Vagina (tissue), 2 donors: Measurements from ENCODE around the gene TBX21. TPM values are rescaled to one million over a fixed set of nuclear protein-coding genes. Genes with fewer than 3 reads are reported as not detected.

Experiments
- DNase-seq, 2 donors: peaks; one replicate each; pipeline ENCODE4 v3.0.0-alpha.2; 2017; ENCODE audit errors: extremely low spot score in 2 of 2
- H3K27ac ChIP-seq: fragments of 200-600 bp; sonication (generic); one replicate; pipeline ENCODE4 v1.5.1; 2019
- H3K27me3 ChIP-seq: fragments of 200-600 bp; sonication (generic); one replicate; pipeline ENCODE4 v1.5.1; 2019
- H3K36me3 ChIP-seq, 2 donors: fragments of 200-600 bp; sonication (generic); one replicate each; pipeline ENCODE4 v1.5.1; 2017 to 2019
- H3K4me1 ChIP-seq: fragments of 200-600 bp; sonication (generic); one replicate; pipeline ENCODE4 v1.5.1; 2019
- H3K4me3 ChIP-seq, 2 donors: fragments of 200-600 bp; sonication (generic); 1 replicate in 1 of 2; 2 replicates in 1 of 2; pipeline ENCODE4 v1.5.1; 2016 to 2019
- H3K9me3 ChIP-seq: fragments of 200-600 bp; sonication (generic); one replicate; pipeline ENCODE4 v1.5.1; 2019
- CTCF ChIP-seq, 3 experiments: fragments of 450-650 bp in 2 of 3; fragments of 200-600 bp in 1 of 3; sonication (generic) in 1 of 3; IDR thresholded peaks; one replicate each; pipeline ENCODE4 v1.5.1; 2017 to 2019; ENCODE audit warnings: antibody characterized with exemption in 3 of 3, mild to moderate bottlenecking in 2 of 3, moderate library complexity in 2 of 3
- POLR2A ChIP-seq, 2 donors: fragments of 450-650 bp; IDR thresholded peaks; one replicate each; pipeline ENCODE4 v1.6.1; 2017; ENCODE audit warnings: antibody characterized with exemption in 2 of 2, mild to moderate bottlenecking in 2 of 2, moderate library complexity in 2 of 2
- POLR2AphosphoS5 ChIP-seq, 2 donors: sonication (generic); formaldehyde crosslinking; IDR thresholded peaks; one replicate each; pipeline ENCODE4 v1.9.0; 2017; ENCODE audit warnings: antibody characterized with exemption in 2 of 2, mild to moderate bottlenecking in 2 of 2, low read depth in 1 of 2; ENCODE audit not compliant: insufficient read depth in 1 of 2
- intact Hi-C: fragments of 100-400 bp; cut with DNase I; formaldehyde crosslinking; loops from one replicate; pipeline ENCODE4 v1.15.1; 2023
- total RNA-seq: library from RNA; depleted of rRNA; stranded (reverse); fragments of >200 nt; gene quantifications from one replicate; pipeline ENCODE4 v1.2.3, GENCODE V29; 2016

TBX21 gene
- total RNA-seq, 1 donor from 2014 or later = 2.9 TPM

- no peak for TF ChIP-seq CTCF (IDR thresholded peaks at IDR 0.05)
- TF ChIP-seq POLR2AphosphoS5 (IDR thresholded peaks at IDR 0.05; ENCODE audit: insufficient read depth in 1 of 2, low read depth in 1 of 2) = no peak
- TF ChIP-seq POLR2A (IDR thresholded peaks at IDR 0.05) = no peak
- intact Hi-C loops = no loop called here
- Histone ChIP-seq H3K4me3 (peak overlapping the region; percentile 68 to 75), H3K27me3 (no peaks in the 10 kb centered on the region), H3K36me3 (no peaks in the 10 kb centered on the region), H3K4me1 (peaks cover 35% of the 10 kb centered on the region), H3K9me3 (no peaks in the 10 kb centered on the region), H3K27ac (peak overlapping the region; percentile 94)
- DNase-seq = no peak
Observed at GRCh38 chr17:47692895-47693730, 39.9 kb upstream of the TBX21 start.

DNA sequence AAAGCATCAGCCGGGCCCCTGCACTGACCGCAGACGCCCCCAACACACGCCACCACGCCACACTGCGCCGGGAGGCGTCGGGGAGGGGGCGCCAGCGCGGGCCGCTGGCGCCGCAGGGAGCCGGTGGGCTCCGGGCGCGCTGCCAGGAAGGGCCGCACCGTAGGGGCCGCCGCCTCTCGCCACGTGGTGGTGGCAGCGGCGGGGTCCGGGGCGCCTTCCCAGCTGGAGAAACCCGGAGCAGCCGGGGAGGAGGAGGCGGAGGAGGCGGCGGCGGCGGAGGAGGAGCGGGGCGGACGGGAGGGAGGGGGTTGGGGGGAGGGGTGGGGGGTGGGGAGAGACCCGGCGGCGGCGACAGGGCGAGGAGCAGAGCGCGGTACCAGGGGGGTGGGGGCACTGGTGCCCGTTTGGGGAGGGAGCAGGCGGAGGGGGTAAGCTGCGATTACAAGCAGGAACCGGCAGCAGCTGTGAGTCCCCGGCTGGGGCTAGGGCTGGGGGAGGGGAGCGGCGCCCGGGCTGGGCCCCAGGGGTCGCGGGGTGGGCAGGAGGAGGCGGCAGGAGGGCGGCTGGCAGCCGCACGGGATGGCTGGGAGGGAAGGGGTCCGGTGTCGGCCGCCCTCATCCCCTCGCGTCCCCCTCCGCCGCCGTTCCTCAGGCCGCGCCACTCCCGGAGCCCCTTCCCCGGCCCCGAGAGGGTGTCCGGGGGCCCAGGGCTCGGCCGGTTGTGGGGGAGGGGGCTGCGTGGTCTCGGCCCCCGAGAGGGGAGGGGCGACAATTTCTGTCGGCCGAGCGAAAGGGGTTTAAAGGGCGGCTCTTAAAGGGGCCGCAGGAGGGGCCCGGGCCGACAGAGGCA is 39.1 kb upstream of the TBX21 start, which contains the start of gene TBKBP1:
TSS of gene TBKBP1 (plus strand) at position 431 of the 850 bp plus-strand sequence. CDS start 1,952 bp downstream, outside the sequence.
- no peak for DNase-seq
- Histone ChIP-seq H3K27ac (peak within 1 kb of the TSS; percentile 94), H3K4me3 (peak within 1 kb of the TSS; percentile 68 to 75), H3K9me3 (no peaks in the 10 kb centered on the region), H3K4me1 (peaks cover 35% of the 10 kb centered on the region), H3K27me3 (no peaks in the 10 kb centered on the region), H3K36me3 (no peaks in the 10 kb centered on the region)
- TF ChIP-seq POLR2A (IDR thresholded peaks at IDR 0.05) = peak in 1 of 2 donors; percentile 18
- no peak for TF ChIP-seq POLR2AphosphoS5 (IDR thresholded peaks at IDR 0.05; ENCODE audit: insufficient read depth in 1 of 2, low read depth in 1 of 2)
- TF ChIP-seq CTCF (IDR thresholded peaks at IDR 0.05) = no peak
- intact Hi-C loops = no loop called here

DNA sequence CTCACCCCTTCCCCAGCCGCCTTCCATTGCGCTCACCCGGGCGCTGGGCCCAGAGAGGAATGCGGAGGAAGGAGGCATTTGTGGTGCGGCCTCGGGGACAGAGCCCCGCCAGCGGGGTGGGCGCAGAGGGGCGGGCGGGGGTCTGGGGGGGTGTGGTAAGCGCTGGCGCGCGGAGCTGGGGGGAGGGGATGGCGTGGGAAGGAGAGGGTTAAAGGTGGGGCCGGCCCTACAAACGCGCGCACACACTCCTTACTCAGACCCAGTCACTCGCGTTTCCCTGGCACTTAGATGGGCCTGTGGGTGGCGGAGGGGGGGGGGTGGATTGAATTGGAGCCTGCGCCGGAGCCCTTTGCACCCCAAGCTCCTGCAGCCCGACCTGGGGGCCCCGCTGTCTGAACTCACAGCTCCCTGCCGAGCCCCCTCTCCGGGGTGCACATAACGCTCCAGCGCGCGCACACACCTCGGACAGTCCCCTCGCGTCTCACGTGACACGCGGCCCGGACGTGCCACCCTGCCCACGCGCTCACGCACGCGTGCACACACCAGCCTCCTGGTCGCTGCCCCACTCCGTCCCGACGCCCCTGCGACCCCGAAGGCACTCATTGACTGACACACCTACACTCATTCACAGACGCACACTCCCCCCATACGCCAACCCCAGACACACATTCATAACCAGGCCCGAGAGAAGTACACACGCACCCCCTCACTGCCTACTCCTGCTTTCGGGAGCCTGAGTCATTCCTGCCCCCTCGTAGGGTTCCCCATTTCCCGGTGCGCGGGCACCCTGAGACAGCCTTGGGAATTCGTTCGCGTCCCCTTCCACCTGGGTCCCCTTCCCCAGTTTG is 38.2 kb upstream of the TBX21 start:
- Histone ChIP-seq H3K4me1 (peaks cover 35% of the 10 kb centered on the region), H3K36me3 (peaks cover 0 to 5% of the 10 kb centered on the region in 2 donors), H3K27ac (peak overlapping the region; percentile 94), H3K4me3 (peak overlapping the region; percentile 68 to 75), H3K27me3 (no peaks in the 10 kb centered on the region), H3K9me3 (no peaks in the 10 kb centered on the region)
- DNase-seq = peak; percentile 88 to 94
- no peak for TF ChIP-seq CTCF (IDR thresholded peaks at IDR 0.05)
- intact Hi-C loops = no loop called here

DNA sequence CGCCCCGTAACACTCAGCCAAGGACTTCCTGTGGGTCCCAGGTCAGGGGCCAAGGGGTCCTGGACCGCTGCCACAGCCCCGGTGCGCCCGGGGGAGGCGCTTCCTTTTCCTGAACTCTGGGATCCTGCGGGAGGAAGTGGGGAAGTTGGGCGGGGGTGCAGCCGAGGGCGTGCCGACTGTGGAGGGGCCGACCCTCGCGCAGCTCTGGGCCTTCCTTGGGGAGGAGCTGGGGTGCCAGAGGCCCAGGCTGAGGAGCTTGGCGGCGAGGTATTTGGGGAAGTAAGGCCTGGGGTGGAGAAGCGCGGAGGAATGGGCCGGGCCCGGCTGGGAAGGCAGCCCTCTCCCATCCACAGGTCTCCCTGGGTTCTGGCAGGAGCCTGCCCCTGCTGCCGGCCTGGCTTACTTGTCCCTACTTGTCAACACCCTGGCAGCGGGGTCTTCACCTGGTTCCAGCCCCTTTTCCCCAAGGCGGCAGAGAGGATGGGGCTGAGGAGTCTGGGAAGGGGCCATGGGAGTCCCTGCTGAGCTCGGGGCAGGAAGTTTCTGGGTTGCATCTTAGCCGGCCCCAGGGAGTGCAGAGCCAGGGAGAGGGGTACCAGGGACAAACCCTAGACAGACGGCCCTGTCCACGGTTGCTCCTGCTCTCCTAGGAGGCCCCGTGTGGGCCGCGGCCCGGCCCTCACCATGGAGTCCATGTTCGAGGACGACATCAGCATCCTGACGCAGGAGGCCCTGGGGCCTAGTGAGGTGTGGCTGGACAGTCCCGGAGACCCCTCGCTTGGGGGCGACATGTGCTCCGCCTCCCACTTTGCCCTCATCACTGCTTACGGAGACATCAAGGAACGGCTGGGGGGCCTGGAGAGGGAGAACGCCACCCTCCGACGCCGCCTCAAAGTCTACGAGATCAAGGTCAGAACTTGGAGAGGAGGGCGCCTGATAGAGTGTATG is 37.3 kb upstream of the TBX21 start:
- DNase-seq = no peak

More for the DNA sequence above, 37.3 kb upstream of the TBX21 start:
- Histone ChIP-seq H3K4me3 (peak overlapping the region; percentile 68 to 75), H3K4me1 (peaks cover 35% of the 10 kb centered on the region), H3K36me3 (peaks cover 0 to 5% of the 10 kb centered on the region in 2 donors), H3K27ac (peak overlapping the region; percentile 94), H3K9me3 (no peaks in the 10 kb centered on the region), H3K27me3 (no peaks in the 10 kb centered on the region)
- intact Hi-C loops = no loop called here
- TF ChIP-seq CTCF (IDR thresholded peaks at IDR 0.05) (no peak), POLR2AphosphoS5 (IDR thresholded peaks at IDR 0.05; ENCODE audit: insufficient read depth in 1 of 2, low read depth in 1 of 2) (peak in 1 of 2 donors; percentile 57)
